ENCODE measurements around the gene DDX54. TPM values are rescaled to one million over a fixed set of nuclear protein-coding genes. Genes with fewer than 3 reads are reported as not detected.
A peak's percentile ranks its signal among the peaks of the same experiment; 100 is the strongest.

The DDX54 gene
- total RNA-seq (ENCODE audit: low replicate concordance): 31.2 and 107 TPM in 2 replicates

GRCh38 chr12:113185180-113186032, at the start of gene DDX54, which contains the start of gene RITA1:
Gene DDX54, minus strand, starts transcription at chr12:113185478. Its CDS starts 27 bp downstream, at chr12:113185451.
Gene RITA1, plus strand, starts transcription at chr12:113185721. Its CDS starts 1,026 bp downstream, at chr12:113186747.
- TF ChIP-seq CTCF (IDR thresholded peaks at IDR 0.05; ENCODE audit: insufficient read depth, low read length): no peak
- peak; percentile 73 for DNase-seq (ENCODE audit: low read depth)
- peak within 1 kb of the TSS; percentile 86 for H3K4me3 ChIP-seq (ENCODE audit: low read depth, low read length)

GRCh38 chr12:113234483-113234882, 49.2 kb upstream of the DDX54 start:
- no peak overlapping the region for H3K4me3 ChIP-seq (ENCODE audit: low read depth, low read length)
- TF ChIP-seq CTCF (IDR thresholded peaks at IDR 0.05; ENCODE audit: insufficient read depth, low read length): no peak
- DNase-seq (ENCODE audit: low read depth): no peak

GRCh38 chr12:113233967-113234366, 48.7 kb upstream of the DDX54 start:
- H3K4me3 ChIP-seq (ENCODE audit: low read depth, low read length): no peak overlapping the region
- no peak for TF ChIP-seq CTCF (IDR thresholded peaks at IDR 0.05; ENCODE audit: insufficient read depth, low read length)
- no peak for DNase-seq (ENCODE audit: low read depth)

- no peak overlapping the region for H3K4me3 ChIP-seq (ENCODE audit: low read depth, low read length)
- peak; percentile 35 for DNase-seq (ENCODE audit: low read depth)
- TF ChIP-seq CTCF (IDR thresholded peaks at IDR 0.05; ENCODE audit: insufficient read depth, low read length): no peak
These were observed 47.7 kb upstream of the DDX54 start for GRCh38 chr12:113232840-113233585.

- H3K4me3 ChIP-seq (ENCODE audit: low read depth, low read length): no peak overlapping the region
- no peak for TF ChIP-seq CTCF (IDR thresholded peaks at IDR 0.05; ENCODE audit: insufficient read depth, low read length)
- no peak for DNase-seq (ENCODE audit: low read depth)
These were observed 47.0 kb upstream of the DDX54 start for GRCh38 chr12:113232089-113232839.

Measured in fibroblast of the aortic adventitia (primary cell).